Fibroblast of skin of scalp (primary cell): ENCODE measurements around the gene MYRIP. TPM values are rescaled to one million over a fixed set of nuclear protein-coding genes. Genes with fewer than 3 reads are reported as not detected.
A peak's percentile ranks its signal among the peaks of the same experiment; 100 is the strongest.
"Not testable (repeated sequence)": the region's sequence is repeated elsewhere in the genome, so short reads cannot be mapped to it uniquely, and the experiment has no call there.

ENCODE experiments used
- DNase-seq: peaks from one replicate; pipeline ENCODE4 v3.0.0-alpha.2; 2013
- polyA plus RNA-seq, 2 experiments: library from polyadenylated mRNA; unstranded; fragments of 120-200 nt; gene quantifications; one replicate each; pipeline ENCODE4 v1.2.1, GENCODE V29; 2013; ENCODE audit not compliant: insufficient read length in 2 of 2

Gene MYRIP
- polyA plus RNA-seq (2013, experiment 1 of 2; ENCODE audit: insufficient read length): 0.07 TPM
- 0.11 TPM for polyA plus RNA-seq (2013, experiment 2 of 2; ENCODE audit: insufficient read length)

GRCh38 chr3:39809181-39809994, at the start of gene MYRIP:
Gene MYRIP, plus strand, starts transcription at chr3:39809609. Its CDS starts 91,208 bp downstream, at chr3:39900817.
- peak; percentile 14 for DNase-seq

- DNase-seq: no peak
Measured at GRCh38 chr3:39760325-39760724, 49.1 kb upstream of the MYRIP start.

- DNase-seq: no peak
Measured at GRCh38 chr3:39762537-39763070, 46.8 kb upstream of the MYRIP start.

- DNase-seq: no peak
Measured at GRCh38 chr3:39763390-39763789, 46.0 kb upstream of the MYRIP start.

- no peak for DNase-seq
Measured at GRCh38 chr3:39765575-39765974, 43.8 kb upstream of the MYRIP start.

GRCh38 chr3:39766433-39766832, 43.0 kb upstream of the MYRIP start:
- DNase-seq: no peak

- DNase-seq: not testable (repeated sequence)
Measured at GRCh38 chr3:39766909-39767308, 42.5 kb upstream of the MYRIP start.

GRCh38 chr3:39778168-39778567, 31.2 kb upstream of the MYRIP start:
- not testable (repeated sequence) for DNase-seq

- no peak for DNase-seq
Measured at GRCh38 chr3:39779511-39780230, 29.7 kb upstream of the MYRIP start.

- DNase-seq: no peak
Measured at GRCh38 chr3:39780352-39780751, 29.1 kb upstream of the MYRIP start.

- no peak for DNase-seq
Measured at GRCh38 chr3:39781025-39781424, 28.4 kb upstream of the MYRIP start.

GRCh38 chr3:39781632-39782031, 27.8 kb upstream of the MYRIP start:
- DNase-seq: no peak

- no peak for DNase-seq
Measured at GRCh38 chr3:39783680-39784079, 25.7 kb upstream of the MYRIP start.

- no peak for DNase-seq
Measured at GRCh38 chr3:39784922-39785321, 24.5 kb upstream of the MYRIP start.

GRCh38 chr3:39788128-39788883, 21.1 kb upstream of the MYRIP start:
- DNase-seq: no peak

- DNase-seq: no peak
Measured at GRCh38 chr3:39791603-39792002, 17.8 kb upstream of the MYRIP start.

GRCh38 chr3:39794880-39795279, 14.5 kb upstream of the MYRIP start:
- DNase-seq: no peak

- DNase-seq: no peak
Measured at GRCh38 chr3:39801216-39801615, 8.2 kb upstream of the MYRIP start.

- DNase-seq: not testable (repeated sequence)
Measured at GRCh38 chr3:39802486-39802885, 6.9 kb upstream of the MYRIP start.

- DNase-seq: no peak
Measured at GRCh38 chr3:39803956-39804355, 5.5 kb upstream of the MYRIP start.

GRCh38 chr3:39804951-39805350, 4.5 kb upstream of the MYRIP start:
- DNase-seq: no peak

GRCh38 chr3:39805650-39806049, 3.8 kb upstream of the MYRIP start:
- DNase-seq: no peak

- no peak for DNase-seq
Measured at GRCh38 chr3:39806820-39807219, 2.6 kb upstream of the MYRIP start.
